Measurements from ENCODE around the gene LUC7L2. TPM values are rescaled to one million over a fixed set of nuclear protein-coding genes. Genes with fewer than 3 reads are reported as not detected.

Gene LUC7L2
- total and polyA plus RNA-seq, 9 of the 15 experiments (the other 6 are each of a cell fraction or from before 2014, with no cell fraction given) = 56.1 to 207 (median 141) TPM

GRCh38 chr7:139431459-139431858, 71.8 kb downstream of the LUC7L2 start (continued):
- TF ChIP-seq CC2D1A (IDR thresholded peaks at IDR 0.05) = no peak
- TF ChIP-seq SP2 (IDR thresholded peaks at IDR 0.05; ENCODE audit: extremely low read depth, low read depth, low read length, poor library complexity, severe bottlenecking) = no peak
- no peak for TF ChIP-seq SMARCA4 (IDR thresholded peaks at IDR 0.05)
- TF ChIP-seq TEAD4 (IDR thresholded peaks at IDR 0.05; ENCODE audit: low read length) = no peak
- no peak for TF ChIP-seq TEAD4 (CRISPR knock-in tag; IDR thresholded peaks at IDR 0.05; ENCODE audit: borderline replicate concordance)
- TF ChIP-seq SUPT5H (IDR thresholded peaks at IDR 0.05) = no peak
- no peak for TF ChIP-seq SOX6 (IDR thresholded peaks at IDR 0.05)
- no peak for TF ChIP-seq SREBF1 (IDR thresholded peaks at IDR 0.05; ENCODE audit: borderline replicate concordance, low read depth, low read length)
- no peak for TF ChIP-seq ZNF551 (CRISPR knock-in tag; IDR thresholded peaks at IDR 0.05)
- no peak for TF ChIP-seq ZNF740 (CRISPR knock-in tag; IDR thresholded peaks at IDR 0.05)
- TF ChIP-seq ZNF740 (tag; IDR thresholded peaks at IDR 0.05) = no peak
- no peak for TF ChIP-seq TAF1 (IDR thresholded peaks at IDR 0.05; ENCODE audit: control insufficient read depth, extremely low read depth, insufficient read depth, low read length, severe bottlenecking)

GRCh38 chr7:139436806-139437205, 77.1 kb downstream of the LUC7L2 start:
- DNase-seq (ENCODE audit: extremely low read depth in 1 of 4, low spot score in 3 of 4) = no peak
- H3K9me1 ChIP-seq (ENCODE audit: control insufficient read depth, insufficient read depth, low read length) = no peaks in the 10 kb centered on the region
- no peak overlapping the region for H2AFZ ChIP-seq (ENCODE audit: low read depth, low read length)
- H3K9me3 ChIP-seq (replicated peaks; ENCODE audit: control insufficient read depth, insufficient read depth, low read depth, low read length) = no peaks in the 10 kb centered on the region
- H3K36me3 ChIP-seq (ENCODE audit: control insufficient read depth, insufficient read depth, low read length) = no peaks in the 10 kb centered on the region
- H3K9ac ChIP-seq (ENCODE audit: insufficient read depth in 1 of 2, low read depth in 2 of 2, low read length in 2 of 2) = peak overlapping the region in 1 of 2 experiments; percentile 57; a peak in 2 of 4 replicates
- H3K4me2 ChIP-seq (ENCODE audit: insufficient read depth, low read length) = no peak overlapping the region
- 79% methylated on average over 9 of the region's 9 CpGs for WGBS (ENCODE audit: insufficient coverage, low coverage, missing lambda C conversion rate)
- ChIA-PET CTCF (ENCODE audit: low intra/inter-chr PET ratio) (no interaction called here), POLR2A (interaction anchor here (0.8 to 1.5 kb wide), 2 partner anchors 14 to 97 kb away, joined by 3 read pairs; no protein-coding TSS in a partner anchor)
- H3K4me1 ChIP-seq (replicated peaks in 1 of 2; ENCODE audit: control insufficient read depth in 2 of 2, insufficient read depth in 2 of 2, low read length in 2 of 2) = peaks cover 4 to 5% of the 10 kb centered on the region in 2 experiments; a peak in 3 of 5 replicates
- FAIRE-seq = no peak
- no peak for ATAC-seq
- H4K20me1 ChIP-seq (replicated peaks; ENCODE audit: control insufficient read depth, insufficient read depth, low read length) = no peaks in the 10 kb centered on the region
- H3K27me3 ChIP-seq (ENCODE audit: control insufficient read depth in 2 of 2, insufficient read depth in 2 of 2, low read length in 2 of 2) = no peaks in the 10 kb centered on the region
- in situ Hi-C loops (cut with MboI) = no loop called here
- intact Hi-C loops (cut with micrococcal nuclease) = loop anchor here (10.0 kb wide), 1 partner anchor 118 kb away; no protein-coding TSS in a partner anchor
- no peaks in the 10 kb centered on the region for H3K79me2 ChIP-seq (ENCODE audit: control insufficient read depth, insufficient read depth, low read length)
- no peak overlapping the region for H3K4me3 ChIP-seq
- H3K27ac ChIP-seq (ENCODE audit: extremely low read depth, low read depth, low read length) = no peak overlapping the region
- no TSS peak for BruUV-seq (replicated peaks)
- TF ChIP-seq ARID3A (IDR thresholded peaks at IDR 0.05; ENCODE audit: borderline replicate concordance, low read depth, low read length) (no peak), E2F1 (CRISPR knock-in tag; IDR thresholded peaks at IDR 0.05) (no peak), RBFOX2 (IDR thresholded peaks at IDR 0.05; ENCODE audit: low read depth, low read length) (no peak), CHD1 (IDR thresholded peaks at IDR 0.05; ENCODE audit: low read length) (no peak), PYGO2 (tag; IDR thresholded peaks at IDR 0.05) (no peak), ATF4 (CRISPR knock-in tag; IDR thresholded peaks at IDR 0.05) (no peak)
